Smooth muscle cell (in vitro differentiated cells): Measurements from ENCODE around the gene HAGHL. TPM values are rescaled to one million over a fixed set of nuclear protein-coding genes. Genes with fewer than 3 reads are reported as not detected.

Experiments
- DNase-seq: peaks from one replicate; lab custom pipeline; 2025; ENCODE audit not compliant: unreplicated experiment; lab: John Stamatoyannopoulos, UW
- H2AFZ ChIP-seq: fragments of 200-600 bp; sonication (generic); 2 replicates; pipeline ENCODE4 v1.6.0; 2016; ENCODE audit warnings: antibody characterized with exemption, low read depth, mild to moderate bottlenecking
- H3F3A ChIP-seq: fragments of 200-600 bp; sonication (generic); 2 replicates; pipeline ENCODE4 v1.6.0; 2017; ENCODE audit warnings: antibody characterized with exemption, low read depth
- H3K27ac ChIP-seq: fragments of 200-600 bp; sonication (generic); 2 replicates; pipeline ENCODE4 v1.5.1; 2016; ENCODE audit warnings: low read depth, mild to moderate bottlenecking
- H3K27me3 ChIP-seq: fragments of 200-600 bp; sonication (generic); 2 replicates; pipeline ENCODE4 v1.6.1; 2016; ENCODE audit warnings: low read depth, mild to moderate bottlenecking
- H3K36me3 ChIP-seq: fragments of 200-600 bp; sonication (generic); 2 replicates; pipeline ENCODE4 v1.5.1; 2016; ENCODE audit warnings: low read depth
- H3K4me1 ChIP-seq: fragments of 200-600 bp; sonication (generic); 2 replicates; pipeline ENCODE4 v1.5.1; 2016; ENCODE audit warnings: low read depth
- H3K4me2 ChIP-seq: fragments of 200-600 bp; sonication (generic); 2 replicates; pipeline ENCODE4 v1.6.0; 2016; ENCODE audit warnings: mild to moderate bottlenecking
- H3K4me3 ChIP-seq: fragments of 200-600 bp; sonication (generic); 2 replicates; pipeline ENCODE4 v1.5.1; 2016; ENCODE audit warnings: mild to moderate bottlenecking
- H3K79me2 ChIP-seq: fragments of 200-600 bp; sonication (generic); 2 replicates; pipeline ENCODE4 v1.6.0; 2016; ENCODE audit warnings: low read depth, mild to moderate bottlenecking
- H3K9ac ChIP-seq: fragments of 200-600 bp; sonication (generic); 2 replicates; pipeline ENCODE4 v1.6.0; 2016; ENCODE audit warnings: low read depth
- H3K9me3 ChIP-seq: fragments of 200-600 bp; sonication (generic); replicated peaks from 2 replicates; pipeline ENCODE4 v1.5.1; 2016; ENCODE audit warnings: low read depth
- H4K20me1 ChIP-seq: fragments of 200-600 bp; sonication (generic); 2 replicates; pipeline ENCODE4 v1.6.0; 2016; ENCODE audit warnings: low read depth
- WGBS: methylation state at CpG from one replicate; pipeline ENCODE4 v1.1.7; 2016; ENCODE audit warnings: low lambda C conversion rate; 5-methylcytosine and 5-hydroxymethylcytosine counted together
- polyA plus RNA-seq: library from polyadenylated mRNA; unstranded; fragments of >200 nt; fragmentation: Nextera tagmentation; extraction: Ambion mirVana; gene quantifications from 2 replicates; pipeline ENCODE4 v1.2.1, GENCODE V29; 2016
- total RNA-seq: library from RNA; depleted of rRNA; stranded (reverse); fragments of >200 nt; gene quantifications from 2 replicates; pipeline ENCODE4 v1.2.3, GENCODE V29; 2014
- TF ChIP-seq, protein P1 (sequence below): fragments of 200-600 bp; sonication (generic); IDR thresholded peaks from 2 replicates; pipeline ENCODE4 v1.5.1; 2017; ENCODE audit warnings: borderline replicate concordance, mild to moderate bottlenecking, antibody characterized with exemption; ENCODE audit not compliant: insufficient read depth, poor library complexity, severe bottlenecking

HAGHL gene
- total and polyA plus RNA-seq, 2 experiments from 2014 or later = 3.2 to 23.1 TPM

DNA sequence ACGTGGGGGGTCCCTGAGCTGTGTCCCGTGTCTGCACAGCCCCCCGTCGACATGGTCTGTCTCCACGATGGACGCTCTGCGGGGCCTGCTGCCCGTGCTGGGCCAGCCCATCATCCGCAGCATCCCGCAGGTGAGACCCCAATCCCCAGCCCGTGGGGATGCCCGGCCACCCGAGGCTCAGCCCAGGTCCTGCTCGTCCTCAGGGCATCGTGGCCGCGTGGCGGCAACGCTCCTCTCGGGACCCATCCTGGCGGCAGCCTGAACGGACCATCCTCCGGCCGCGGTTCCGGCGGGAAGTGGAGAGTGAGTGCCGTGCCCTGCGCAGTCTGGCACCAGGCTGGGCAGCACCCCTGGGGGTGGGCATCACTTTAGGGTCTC is 38.6 kb downstream of the HAGHL start:
- Histone ChIP-seq H3K36me3 (no peaks in the 10 kb centered on the region), H3K4me1 (no peaks in the 10 kb centered on the region), H3K9ac (no peak overlapping the region), H3K4me3 (no peak overlapping the region), H4K20me1 (no peaks in the 10 kb centered on the region), H3K79me2 (no peaks in the 10 kb centered on the region), H3F3A (no peaks in the 10 kb centered on the region), H3K27ac (no peak overlapping the region), H3K27me3 (no peaks in the 10 kb centered on the region), H2AFZ (no peak overlapping the region), H3K9me3 (no peaks in the 10 kb centered on the region), H3K4me2 (no peak overlapping the region)
- TF ChIP-seq, protein P1, sequence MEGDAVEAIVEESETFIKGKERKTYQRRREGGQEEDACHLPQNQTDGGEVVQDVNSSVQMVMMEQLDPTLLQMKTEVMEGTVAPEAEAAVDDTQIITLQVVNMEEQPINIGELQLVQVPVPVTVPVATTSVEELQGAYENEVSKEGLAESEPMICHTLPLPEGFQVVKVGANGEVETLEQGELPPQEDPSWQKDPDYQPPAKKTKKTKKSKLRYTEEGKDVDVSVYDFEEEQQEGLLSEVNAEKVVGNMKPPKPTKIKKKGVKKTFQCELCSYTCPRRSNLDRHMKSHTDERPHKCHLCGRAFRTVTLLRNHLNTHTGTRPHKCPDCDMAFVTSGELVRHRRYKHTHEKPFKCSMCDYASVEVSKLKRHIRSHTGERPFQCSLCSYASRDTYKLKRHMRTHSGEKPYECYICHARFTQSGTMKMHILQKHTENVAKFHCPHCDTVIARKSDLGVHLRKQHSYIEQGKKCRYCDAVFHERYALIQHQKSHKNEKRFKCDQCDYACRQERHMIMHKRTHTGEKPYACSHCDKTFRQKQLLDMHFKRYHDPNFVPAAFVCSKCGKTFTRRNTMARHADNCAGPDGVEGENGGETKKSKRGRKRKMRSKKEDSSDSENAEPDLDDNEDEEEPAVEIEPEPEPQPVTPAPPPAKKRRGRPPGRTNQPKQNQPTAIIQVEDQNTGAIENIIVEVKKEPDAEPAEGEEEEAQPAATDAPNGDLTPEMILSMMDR = no peak
- WGBS = 94% methylated on average over 21 of the region's 29 CpGs
- no peak for DNase-seq

DNA sequence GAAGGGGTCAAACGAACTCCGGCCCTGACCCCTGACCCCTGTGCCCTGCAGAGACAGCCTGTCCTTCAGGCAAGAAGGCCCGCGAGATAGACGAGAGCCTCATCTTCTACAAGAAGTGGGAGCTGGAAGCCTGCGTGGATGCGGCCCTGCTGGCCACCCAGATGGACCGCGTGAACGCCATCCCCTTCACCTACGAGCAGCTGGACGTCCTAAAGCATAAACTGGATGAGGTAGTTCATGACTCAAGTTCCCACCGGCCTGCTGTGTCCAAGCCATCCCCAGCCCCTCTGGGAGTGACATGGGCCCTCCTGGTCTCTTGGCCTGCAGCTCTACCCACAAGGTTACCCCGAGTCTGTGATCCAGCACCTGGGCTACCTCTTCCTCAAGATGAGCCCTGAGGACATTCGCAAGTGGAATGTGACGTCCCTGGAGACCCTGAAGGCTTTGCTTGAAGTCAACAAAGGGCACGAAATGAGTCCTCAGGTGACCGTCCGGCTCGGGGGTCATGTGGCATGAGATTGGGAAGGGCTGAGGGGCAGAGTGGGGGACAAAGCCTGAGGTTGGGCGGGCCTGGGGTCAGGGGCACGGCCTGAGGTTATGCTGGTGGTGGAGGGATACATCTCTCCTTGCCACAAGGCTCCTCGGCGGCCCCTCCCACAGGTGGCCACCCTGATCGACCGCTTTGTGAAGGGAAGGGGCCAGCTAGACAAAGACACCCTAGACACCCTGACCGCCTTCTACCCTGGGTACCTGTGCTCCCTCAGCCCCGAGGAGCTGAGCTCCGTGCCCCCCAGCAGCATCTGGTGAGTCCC is 39.3 kb downstream of the HAGHL start:
- TF ChIP-seq, protein P1 = no peak
- 93% methylated on average over 29 of the region's 29 CpGs for WGBS
- Histone ChIP-seq H3K36me3 (no peaks in the 10 kb centered on the region), H3K79me2 (no peaks in the 10 kb centered on the region), H3K27ac (no peak overlapping the region), H2AFZ (no peak overlapping the region), H3K4me3 (no peak overlapping the region), H3K4me2 (no peak overlapping the region), H3K27me3 (no peaks in the 10 kb centered on the region), H3F3A (no peaks in the 10 kb centered on the region), H4K20me1 (no peaks in the 10 kb centered on the region), H3K9me3 (no peaks in the 10 kb centered on the region), H3K4me1 (no peaks in the 10 kb centered on the region), H3K9ac (no peak overlapping the region)
- no peak for DNase-seq

DNA sequence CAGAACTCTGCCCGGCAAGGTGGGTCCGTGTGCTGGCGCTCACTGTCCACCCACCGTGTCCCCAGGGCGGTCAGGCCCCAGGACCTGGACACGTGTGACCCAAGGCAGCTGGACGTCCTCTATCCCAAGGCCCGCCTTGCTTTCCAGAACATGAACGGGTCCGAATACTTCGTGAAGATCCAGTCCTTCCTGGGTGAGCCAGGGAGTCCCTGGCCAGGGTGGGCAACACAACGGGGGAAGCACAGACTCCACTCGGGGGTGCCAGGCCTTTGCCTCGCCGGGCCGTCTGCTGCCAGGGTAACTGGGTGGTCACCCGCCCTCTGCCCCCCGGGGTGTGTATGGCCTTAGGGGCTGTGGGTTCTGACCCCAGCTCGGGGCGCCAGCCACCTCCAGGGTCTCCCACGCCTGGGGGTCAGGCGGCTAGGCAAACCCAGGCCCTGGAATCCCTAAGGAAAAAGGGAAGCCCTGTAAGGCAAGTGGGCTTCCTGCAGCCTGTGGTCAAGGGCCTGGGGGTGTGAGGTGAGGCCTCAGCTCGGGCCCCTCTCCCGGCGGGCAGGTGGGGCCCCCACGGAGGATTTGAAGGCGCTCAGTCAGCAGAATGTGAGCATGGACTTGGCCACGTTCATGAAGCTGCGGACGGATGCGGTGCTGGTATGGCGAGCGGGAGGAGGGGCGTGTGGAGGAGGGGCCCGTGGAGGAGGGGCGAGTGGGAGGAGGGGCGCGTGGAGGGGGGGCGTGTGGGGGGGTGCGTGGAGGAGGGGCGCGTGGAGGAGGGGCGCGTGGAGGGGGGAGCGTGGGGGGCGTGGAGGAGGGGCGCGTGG is 40.1 kb downstream of the HAGHL start:
- Histone ChIP-seq H3K27me3 (no peaks in the 10 kb centered on the region), H3K4me2 (no peak overlapping the region), H4K20me1 (no peaks in the 10 kb centered on the region), H3K9ac (no peak overlapping the region), H2AFZ (no peak overlapping the region), H3F3A (no peaks in the 10 kb centered on the region), H3K9me3 (no peaks in the 10 kb centered on the region), H3K79me2 (no peaks in the 10 kb centered on the region), H3K27ac (no peak overlapping the region), H3K4me3 (no peak overlapping the region), H3K4me1 (no peaks in the 10 kb centered on the region), H3K36me3 (no peaks in the 10 kb centered on the region)
- WGBS = 91% methylated on average over 29 of the region's 48 CpGs
- TF ChIP-seq, protein P1 = no peak
- DNase-seq = no peak
